HG02759 (cell line): ENCODE results near the gene MTERF1.
"Not testable (repeated sequence)": the region's sequence is repeated elsewhere in the genome, so short reads cannot be mapped to it uniquely, and the experiment has no call there.

ENCODE experiments used
- ATAC-seq: cut with Tn5 transposase; IDR thresholded peaks from one replicate; pipeline ENCODE4 v1.9.1; 2021; ENCODE audit warnings: mild to moderate bottlenecking, moderate library complexity; ENCODE audit not compliant: unreplicated experiment

The MTERF1 gene, protein sequence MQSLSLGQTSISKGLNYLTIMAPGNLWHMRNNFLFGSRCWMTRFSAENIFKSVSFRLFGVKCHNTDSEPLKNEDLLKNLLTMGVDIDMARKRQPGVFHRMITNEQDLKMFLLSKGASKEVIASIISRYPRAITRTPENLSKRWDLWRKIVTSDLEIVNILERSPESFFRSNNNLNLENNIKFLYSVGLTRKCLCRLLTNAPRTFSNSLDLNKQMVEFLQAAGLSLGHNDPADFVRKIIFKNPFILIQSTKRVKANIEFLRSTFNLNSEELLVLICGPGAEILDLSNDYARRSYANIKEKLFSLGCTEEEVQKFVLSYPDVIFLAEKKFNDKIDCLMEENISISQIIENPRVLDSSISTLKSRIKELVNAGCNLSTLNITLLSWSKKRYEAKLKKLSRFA

DNA sequence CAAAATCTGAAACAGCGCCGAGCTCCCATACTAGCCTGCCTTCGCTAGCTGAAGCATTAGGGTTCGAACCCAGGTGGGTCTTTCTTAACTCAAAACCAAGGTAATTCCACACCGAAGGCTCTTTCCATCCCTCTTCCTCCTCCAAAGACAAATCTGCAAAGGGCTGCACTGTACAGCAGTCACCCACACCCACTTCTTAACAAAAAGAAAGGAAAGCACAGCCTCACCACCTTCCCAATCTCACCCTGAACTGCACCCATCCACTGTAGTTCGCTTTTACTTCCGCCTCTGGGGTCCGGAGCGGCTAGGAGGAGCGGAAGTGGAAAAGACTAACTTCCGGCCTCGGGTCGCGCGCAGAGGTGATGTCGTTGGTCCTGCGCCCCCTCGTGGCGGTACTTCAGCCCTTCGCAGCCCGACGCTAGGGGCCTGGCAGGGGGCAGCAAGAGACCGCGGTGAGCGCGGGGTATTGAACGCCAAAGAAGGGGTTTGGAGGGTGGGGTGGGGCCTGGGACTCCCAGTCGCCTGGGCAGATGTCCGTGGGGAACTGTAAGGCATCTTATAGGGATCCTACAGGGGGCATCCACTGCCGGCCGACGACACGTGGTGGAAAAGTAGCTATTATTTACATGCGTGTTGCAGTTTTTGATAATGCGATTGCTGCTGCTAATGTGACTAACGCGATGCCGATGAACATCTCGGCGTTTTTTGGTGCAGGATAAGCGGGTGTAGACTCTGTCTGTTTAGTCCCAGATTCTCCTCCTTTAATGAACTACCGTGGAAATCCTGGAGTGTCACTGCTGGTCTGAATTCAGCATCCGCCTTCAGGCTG lies at the start of gene MTERF1:
Gene MTERF1, minus strand, starts transcription at position 290 of the 829 bp plus-strand sequence. CDS start 619 bp downstream, outside the sequence.
- peak; percentile 98 for ATAC-seq

DNA sequence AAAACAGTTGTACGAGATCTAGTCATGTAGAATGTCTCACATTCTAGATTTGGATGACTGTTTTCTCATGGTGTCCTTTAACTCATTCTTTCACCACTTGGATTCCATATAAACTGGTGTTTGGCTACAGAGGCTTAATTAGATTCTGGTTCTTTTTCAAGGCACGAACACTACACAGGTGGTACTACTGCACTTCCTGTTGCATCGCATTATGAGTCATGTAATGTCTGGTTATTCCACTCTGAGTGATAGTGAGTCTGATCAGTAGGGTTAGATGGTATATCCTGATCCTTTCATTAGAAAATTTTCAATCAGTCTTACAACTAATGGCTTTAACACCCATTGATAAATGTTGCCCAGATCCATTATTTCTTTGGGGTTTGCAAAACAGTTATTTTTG lies 49.0 kb upstream of the MTERF1 start:
- ATAC-seq: peak; percentile 84

DNA sequence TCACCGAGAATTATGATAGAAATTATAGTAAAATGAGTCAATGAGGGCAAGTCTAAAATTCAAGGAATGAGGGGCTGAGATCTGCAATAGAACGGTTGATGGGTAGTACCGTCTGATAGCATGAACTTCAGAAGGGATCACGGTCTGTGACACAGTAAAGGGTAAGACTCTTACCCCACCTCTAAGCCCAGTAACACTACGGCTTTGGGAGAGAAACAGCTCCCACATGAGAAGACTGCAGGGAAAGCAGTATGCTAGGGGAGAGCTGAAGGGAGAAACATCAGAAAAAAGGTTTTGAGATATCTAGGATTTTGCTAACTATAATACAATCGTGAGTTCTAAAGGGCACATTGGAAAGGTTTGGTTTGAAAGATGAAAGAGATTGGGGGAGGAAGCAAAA lies 47.4 kb upstream of the MTERF1 start:
- no peak for ATAC-seq

DNA sequence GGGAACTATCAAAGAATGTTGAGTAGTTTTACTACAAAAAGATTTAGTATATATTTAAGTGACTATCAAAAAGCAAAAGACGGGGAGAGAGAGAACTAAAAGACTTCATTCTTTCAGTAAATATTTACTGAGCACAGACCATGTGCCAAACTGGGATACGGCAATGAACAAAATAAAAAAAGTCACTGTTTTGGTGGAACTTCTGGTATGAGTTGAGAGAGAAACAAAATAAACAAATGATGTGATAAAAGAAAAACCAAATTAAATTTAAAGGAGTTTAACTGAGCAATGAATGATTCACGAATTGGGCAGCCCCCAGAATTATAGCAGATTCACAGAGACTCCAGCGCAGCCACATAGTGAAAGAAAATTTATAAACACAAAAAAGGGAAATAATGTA lies 42.4 kb upstream of the MTERF1 start:
- ATAC-seq: no peak

DNA sequence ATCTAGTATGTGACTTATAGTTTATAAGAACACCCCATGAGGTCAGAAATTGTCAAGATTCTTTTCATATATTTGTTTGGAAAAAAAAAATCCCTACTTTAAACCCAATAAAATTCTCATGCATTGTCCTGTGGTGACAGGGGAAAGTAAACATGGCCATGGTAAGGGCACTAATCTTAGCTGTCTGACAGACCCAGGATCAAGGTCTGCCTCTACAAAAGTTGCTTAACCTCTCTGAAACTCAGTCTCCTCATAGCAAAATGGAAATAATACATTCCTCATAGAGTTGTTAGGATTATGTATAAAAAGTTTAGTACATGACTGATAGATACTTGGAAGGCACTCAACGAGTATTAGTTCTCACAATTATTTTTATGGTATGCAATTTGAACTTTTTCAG lies 37.9 kb upstream of the MTERF1 start:
- ATAC-seq: no peak

DNA sequence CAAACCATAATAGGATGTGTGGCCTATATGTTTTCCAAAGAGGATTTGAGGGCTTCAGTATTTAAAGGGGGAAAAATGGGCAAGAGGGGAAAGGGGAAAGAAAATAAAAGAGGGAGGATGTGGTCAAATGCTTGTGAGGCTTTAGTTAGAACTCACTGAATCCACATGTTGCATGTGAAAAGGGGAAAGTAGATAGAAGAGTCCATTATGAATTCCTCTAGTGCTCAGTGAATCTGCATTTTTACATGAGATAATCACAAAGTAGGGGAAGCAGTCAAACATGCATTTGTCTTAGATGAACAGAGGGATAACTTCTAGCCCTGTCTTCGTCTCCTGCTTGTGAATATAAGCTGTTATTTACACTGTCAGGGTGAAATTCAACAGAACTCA lies 35.5 kb upstream of the MTERF1 start:
- no peak for ATAC-seq

DNA sequence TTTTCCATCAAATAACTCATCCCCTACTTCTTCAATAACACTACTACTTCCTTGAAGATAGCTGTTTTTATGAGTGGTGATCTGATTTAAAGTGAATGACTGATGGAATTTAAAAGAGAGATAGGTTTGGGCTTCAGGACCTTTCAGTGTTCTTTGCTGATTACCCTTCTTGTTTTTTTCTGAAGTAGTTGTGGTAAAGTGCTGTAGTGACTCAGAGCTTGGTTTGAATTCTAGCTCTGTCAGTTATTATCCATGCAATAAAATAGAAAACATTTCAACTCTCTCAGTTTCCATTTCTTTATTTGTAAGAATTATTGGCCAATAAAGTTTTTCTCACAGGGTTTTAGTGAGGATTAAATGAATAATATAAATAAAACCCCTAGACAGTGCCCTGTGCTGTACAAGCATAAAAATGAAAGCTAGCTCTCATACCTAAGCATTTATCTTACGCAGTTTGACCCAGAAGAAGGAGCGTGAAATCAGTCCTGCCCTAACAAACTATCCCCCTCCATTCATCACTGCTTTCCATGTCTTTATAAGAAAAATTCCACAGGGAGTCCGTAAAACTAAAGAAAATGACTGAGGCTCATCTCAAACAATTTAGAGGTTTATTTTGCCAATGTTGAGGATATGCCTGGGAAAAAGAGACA lies 35.0 kb upstream of the MTERF1 start:
- ATAC-seq: no peak

DNA sequence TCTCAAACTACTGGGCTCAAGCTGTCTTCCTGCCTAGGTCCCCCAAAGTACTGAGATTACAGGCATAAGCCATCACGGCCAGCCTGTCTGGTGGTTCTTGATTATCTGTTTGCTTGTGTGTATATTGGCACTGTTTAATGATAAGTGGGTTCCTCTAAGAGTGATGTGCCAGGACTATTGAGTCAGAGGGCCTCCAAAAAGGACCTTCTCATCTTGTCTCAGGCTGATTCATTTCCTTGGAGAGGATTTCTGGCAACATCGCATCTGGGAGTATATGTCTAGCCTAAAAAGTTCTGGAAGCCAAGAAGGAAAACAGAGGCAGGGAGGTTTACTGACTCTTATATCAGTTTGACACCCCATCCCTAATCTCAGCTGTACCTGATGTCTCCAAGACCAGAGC lies 33.1 kb upstream of the MTERF1 start:
- ATAC-seq: no peak

DNA sequence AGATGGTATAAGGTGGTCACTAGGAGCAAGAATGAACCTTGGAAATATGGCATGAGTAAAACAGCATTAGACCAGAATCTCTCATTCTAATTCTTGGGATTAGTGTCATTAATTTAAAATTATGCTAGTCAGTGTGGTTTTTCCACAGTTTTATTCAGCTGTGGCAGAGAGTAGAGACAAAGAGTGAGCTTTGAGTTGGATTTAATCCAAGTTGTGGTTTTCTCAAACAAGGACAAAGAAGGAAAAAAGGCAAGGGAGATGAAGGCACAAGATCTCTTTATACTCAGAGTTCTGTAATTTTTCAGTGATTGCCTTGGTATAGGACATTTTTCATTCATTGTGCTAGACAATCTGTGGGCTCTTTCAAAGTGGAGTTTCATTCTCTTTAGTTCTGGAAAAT lies 32.0 kb upstream of the MTERF1 start:
- no peak for ATAC-seq

DNA sequence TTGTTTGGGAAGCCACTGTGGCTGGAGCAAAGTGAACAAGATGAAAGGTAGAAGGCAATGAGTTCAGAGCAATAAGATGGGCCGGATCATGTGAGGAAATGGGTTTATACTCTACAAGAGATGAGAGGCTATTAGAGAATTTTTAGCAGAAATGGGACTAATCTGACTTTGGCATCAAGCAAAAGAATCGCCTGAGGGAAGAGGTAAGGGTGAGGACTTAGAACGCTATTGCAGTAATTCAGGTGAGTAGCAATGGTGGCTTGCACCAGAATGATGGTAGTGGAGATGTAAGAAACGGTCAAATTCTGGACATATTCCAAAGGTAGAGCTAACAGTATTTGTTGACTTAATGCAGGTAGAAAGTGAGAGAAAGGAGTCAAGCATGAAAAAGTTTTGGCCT lies 30.6 kb upstream of the MTERF1 start:
- no peak for ATAC-seq

DNA sequence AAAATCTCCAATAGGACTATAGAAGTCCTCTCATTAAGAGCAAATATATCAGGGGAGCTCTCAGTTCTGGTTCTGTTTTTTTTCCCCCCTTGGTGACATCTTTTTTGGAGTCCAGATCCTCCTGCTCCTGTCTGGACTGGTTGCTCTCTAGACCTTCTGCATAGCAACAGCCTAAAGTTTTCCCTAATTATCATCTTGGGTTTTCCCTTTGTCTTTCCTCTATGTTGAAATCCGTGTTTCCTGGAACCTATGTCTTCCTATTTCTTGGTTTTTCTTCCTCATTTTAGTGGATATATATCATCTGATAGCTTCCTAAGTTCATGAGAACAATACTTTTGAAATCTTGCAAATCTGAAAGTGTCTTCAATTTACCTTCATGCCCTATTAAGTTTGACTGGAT lies 29.7 kb upstream of the MTERF1 start:
- ATAC-seq: no peak

DNA sequence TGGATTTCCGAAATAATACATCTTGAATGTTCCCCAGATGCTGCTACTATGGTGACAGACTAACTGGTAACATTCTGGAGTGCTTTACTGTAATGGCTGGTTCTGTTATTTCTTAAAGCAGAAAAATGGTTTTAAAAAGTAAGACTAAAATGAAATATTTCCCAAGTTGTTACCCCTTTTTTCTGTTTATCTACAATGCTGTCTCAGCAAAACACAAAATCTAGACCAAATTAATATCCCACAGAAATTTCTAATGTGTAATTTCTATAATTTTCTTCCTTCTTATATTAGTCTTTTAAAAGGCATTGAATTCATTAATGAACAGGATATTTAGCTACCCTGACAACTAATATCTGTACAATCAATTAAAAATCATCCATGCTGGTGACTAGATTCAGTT lies 19.1 kb upstream of the MTERF1 start:
- ATAC-seq: no peak

DNA sequence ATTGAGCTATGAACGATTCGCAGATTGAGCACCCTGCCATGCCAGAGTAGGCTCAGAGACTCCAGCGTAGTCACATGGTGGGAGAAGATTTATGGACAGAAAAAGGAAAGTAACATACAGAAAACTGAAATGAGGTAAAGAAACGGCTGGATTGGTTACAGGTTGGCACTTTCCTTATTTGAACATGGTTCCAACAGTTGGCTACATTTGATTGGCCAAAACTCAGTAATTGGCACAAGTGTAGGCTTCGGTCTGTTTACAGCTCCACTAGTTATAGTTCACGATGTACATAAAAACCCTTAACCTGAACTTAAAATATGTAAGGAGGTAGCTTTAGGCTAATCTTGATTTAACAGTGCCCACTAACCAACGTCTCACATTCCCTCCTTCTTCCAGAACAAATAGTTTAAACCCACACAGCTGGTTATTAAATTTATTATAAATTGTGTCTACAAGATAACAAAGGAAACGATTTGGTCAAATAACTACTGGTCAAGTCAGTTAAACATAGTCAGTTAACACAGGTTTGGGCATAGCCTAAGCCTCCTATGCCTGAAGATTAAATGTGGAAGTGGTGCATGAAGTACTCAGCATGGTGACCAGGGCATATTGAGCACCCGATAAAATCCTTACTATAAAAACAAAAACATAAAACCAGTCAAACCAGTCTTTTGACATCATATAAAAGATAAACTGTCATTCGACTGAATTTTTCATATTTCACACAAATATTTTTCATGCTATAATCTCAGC lies 17.9 kb upstream of the MTERF1 start:
- ATAC-seq: no peak

DNA sequence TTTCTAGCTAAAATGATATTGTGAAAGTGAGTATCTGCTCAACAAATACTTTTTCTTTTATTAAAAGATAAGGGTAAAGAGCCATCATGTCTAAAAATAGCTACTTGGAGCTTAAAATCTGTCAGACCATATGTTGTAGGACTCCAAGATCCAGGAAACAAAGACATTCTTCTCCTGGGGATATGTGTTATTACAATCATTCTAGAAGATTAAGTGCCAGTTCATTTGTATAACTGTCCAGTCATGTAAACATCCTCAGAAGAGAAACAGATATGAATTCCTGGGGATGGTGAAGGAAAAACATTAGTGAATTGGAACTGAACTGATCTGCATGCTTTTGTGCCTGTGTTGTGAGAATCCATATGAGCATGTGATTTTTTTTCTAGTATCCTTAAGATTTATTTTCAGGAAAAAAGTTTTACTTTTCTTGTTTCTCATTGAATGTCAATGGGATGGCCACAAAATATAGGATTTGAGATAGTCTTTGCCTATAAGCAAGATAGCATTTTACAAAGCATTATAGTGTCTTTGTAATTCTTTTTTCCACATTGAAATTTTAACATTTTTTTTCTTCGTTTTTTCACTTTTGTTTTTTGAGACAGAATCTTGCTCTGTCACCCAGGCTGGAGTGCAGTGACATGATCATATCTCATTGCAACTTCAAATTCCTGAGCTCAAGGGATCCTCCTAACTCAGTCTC lies 14.4 kb upstream of the MTERF1 start:
- ATAC-seq: no peak

DNA sequence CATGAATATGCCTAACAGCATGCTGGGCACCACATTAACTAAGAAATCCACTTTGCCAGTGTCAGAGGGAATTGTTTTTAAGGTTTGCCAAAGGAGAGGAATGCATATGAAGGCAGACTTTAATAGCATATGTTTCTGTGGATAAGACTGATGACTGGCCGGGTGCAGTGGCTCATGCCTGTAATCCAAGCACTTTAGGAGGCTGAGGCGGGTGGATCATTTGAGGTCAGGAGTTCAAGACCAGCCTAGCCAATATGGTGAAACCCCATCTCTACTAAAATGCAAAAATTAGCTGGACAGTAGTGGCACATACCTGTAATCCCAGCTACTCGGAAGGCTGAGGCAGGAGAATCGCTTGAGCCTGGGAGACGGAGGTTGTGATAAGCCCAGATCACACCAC lies 13.2 kb upstream of the MTERF1 start:
- not testable (repeated sequence) for ATAC-seq

DNA sequence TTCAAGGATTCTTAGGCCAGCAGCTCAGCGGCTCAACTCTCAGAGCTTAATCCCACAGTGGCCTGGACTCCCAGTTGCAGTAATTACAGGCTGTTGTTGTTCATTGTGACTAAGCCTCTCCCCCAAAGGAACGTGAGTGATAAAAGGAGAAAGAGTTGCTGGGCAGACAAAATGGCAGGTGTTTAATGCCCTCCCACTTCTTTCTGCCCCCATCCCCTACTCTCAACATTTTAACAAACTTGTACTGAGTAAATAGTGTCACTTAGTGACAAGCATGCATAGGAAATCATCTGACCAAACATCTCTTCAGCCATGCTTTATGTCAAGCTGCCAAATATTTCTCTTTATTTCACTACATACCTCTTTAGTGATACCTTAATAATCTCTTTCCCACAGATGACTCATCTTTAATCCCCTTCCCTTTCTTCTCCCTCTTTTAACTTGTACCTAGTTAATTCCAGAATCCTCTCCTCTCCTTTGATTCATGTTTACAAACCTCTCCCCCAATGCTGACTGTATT lies 12.4 kb upstream of the MTERF1 start:
- ATAC-seq: no peak

DNA sequence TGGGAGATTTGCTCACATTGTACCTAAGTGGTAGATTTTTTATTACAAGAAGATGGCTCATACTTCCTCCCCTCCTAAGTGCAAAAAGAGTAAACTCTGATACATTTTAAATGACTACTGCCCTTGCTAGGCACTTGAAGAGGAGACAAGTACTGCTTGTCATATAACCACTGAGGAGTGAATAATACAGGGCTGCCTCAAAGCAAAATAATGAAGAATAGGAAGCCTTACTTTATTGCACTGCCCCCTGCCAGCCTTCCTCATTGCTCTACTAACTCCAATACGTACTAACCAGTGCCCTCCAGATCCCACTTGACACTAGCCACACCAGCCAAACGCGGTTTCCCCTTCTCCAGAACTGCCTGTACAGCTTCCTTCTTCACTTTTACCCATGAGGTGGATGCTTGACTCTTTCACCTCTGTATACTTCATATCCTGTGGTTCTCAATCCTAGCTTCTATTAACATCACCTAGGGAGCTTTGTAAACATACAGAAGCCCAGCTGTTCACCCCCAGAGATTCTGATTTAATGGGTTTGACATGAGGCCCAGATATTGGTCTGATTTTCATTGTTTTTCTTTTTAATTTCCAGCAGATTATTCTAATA lies 11.7 kb upstream of the MTERF1 start:
- no peak for ATAC-seq

DNA sequence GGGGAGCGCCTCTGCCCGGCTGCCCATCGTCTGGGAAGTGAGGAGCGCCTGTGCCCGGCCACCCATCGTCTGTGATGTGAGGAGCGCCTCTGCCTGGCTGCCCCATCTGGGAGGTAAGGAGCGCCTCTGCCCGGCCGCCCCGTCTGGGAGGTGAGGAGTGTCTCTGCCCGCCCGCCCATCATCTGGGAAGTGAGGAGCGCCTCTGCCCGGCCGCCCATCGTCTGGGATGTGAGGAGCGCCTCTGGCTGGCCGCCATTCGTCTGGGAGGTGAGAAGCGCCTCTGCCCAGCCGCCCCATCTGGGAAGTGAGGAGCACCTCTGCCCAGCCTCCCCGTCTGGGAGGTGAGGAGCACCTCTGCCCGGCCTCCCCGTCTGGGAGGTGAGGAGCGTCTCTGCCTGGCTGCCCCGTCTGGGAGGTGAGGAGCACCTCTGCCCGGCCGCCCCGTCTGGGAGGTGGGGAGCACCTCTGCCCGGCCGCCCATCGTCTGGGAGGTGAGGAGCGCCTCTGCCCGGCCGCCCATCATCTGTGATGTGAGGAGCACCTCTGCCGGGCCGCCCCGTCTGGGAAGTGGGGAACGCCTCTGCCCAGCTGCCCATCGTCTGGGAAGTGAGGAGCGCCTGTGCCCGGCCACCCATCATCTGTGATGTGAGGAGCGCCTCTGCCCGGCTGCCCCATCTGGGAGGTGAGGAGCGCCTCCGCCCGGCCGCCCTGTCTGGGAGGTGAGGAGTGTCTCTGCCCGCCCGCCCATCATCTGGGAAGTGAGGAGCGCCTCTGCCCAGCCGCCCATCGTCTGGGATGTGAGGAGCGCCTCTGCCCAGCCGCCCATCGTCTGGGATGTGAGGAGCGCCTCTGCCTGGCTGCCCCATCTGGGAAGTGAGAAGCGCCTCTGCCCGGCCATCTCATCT lies 8.0 kb upstream of the MTERF1 start:
- not testable (repeated sequence) for ATAC-seq
